ENCODE results near the gene PLCB4. TPM values are rescaled to one million over a fixed set of nuclear protein-coding genes. Genes with fewer than 3 reads are reported as not detected.
"Not testable (repeated sequence)": the region's sequence is repeated elsewhere in the genome, so short reads cannot be mapped to it uniquely, and the experiment has no call there.

Gene PLCB4
- total RNA-seq, 2 donors from 2014 or later, result not detected

DNA sequence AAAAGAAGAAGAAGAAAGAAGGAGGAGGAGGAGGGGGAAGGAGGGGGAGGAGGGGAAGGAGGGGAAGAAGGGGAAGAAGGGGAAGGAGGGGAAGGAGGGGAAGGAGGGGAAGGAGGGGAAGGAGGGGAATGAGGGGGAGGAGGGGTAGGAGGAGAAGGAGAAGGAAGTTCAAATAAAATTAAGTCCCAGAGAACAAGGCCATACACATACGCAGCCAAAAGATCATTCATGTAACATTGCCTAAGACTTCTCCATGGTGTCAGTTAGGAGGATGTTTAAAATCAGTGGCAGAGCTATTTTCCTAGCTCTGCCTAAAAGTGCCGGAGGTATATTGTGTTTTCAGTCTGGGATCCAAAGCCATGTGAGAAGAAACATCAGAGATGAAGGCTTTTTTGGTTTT lies 75.8 kb downstream of the PLCB4 start:
- ATAC-seq, result no peak
- Mint-ChIP-seq H3K4me1 (ENCODE audit: low read depth in 2 of 2) (no peaks in the 10 kb centered on the region), H3K4me3 (no peak overlapping the region), H3K27me3 (no peaks in the 10 kb centered on the region), H3K36me3 (no peaks in the 10 kb centered on the region), H3K9me3 (peaks cover 23% of the 10 kb centered on the region), H3K27ac (no peak overlapping the region)
- no peak for DNase-seq (ENCODE audit: low spot score)

- H3K36me3 Mint-ChIP-seq, result no peaks in the 10 kb centered on the region
- no peak overlapping the region for H3K27ac Mint-ChIP-seq
- H3K4me1 Mint-ChIP-seq (ENCODE audit: low read depth in 2 of 2), result no peaks in the 10 kb centered on the region
- peaks cover 22% of the 10 kb centered on the region for H3K9me3 Mint-ChIP-seq
- no peak for DNase-seq (ENCODE audit: low spot score)
- no peak for ATAC-seq
- no peak overlapping the region for H3K4me3 Mint-ChIP-seq
- no peaks in the 10 kb centered on the region for H3K27me3 Mint-ChIP-seq
These were observed 76.3 kb downstream of the PLCB4 start for GRCh38 chr20:9145142-9145541.

DNA sequence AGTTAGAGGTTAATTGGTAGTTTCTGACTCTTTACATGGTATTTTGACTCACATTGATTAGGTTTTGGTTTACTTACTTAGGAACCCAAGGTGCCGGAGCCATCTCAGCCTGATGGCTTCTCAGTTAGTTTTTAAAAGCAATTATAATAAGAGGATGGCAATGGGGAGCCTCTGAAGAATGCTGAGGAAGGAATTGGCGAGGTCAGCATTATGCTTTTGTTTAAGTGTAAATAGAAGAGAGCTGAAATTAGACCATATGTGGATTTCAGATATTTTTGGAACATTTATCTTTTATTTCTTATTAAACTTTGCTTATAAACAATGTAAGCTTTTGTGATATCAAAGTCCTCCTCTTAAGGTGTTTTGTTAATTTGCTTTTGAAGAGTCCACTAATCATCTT lies 77.8 kb downstream of the PLCB4 start:
- Mint-ChIP-seq H3K4me3 (no peak overlapping the region), H3K4me1 (ENCODE audit: low read depth in 2 of 2) (no peaks in the 10 kb centered on the region), H3K9me3 (peaks cover 19% of the 10 kb centered on the region), H3K36me3 (peaks cover 2% of the 10 kb centered on the region), H3K27ac (no peak overlapping the region), H3K27me3 (no peaks in the 10 kb centered on the region)
- ATAC-seq, result no peak
- DNase-seq (ENCODE audit: low spot score), result no peak

DNA sequence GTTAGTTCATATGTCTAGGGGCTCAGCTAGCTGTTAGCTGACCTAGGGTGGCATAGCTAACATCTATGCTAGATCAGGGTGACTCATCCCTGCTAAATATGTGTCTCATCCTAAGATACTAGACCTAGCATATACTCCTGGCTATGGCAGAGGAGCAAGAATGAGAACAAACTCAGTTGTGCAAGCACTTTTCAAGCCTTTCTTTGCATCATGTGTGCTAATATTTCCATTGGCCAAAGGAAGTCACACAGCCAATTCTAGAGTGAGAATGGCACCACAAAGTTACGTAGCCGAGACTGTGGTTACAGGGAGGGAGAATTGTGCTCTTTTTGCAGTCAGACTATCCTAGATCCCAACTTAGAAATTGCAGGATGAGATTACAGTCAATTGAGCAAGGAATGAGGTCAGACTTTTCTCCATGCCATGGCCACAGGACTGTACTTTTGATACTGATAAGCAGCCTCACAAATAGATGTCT lies 78.7 kb downstream of the PLCB4 start:
- Mint-ChIP-seq H3K27me3 (no peaks in the 10 kb centered on the region), H3K9me3 (peaks cover 17% of the 10 kb centered on the region), H3K4me3 (no peak overlapping the region), H3K4me1 (ENCODE audit: low read depth in 2 of 2) (no peaks in the 10 kb centered on the region), H3K27ac (no peak overlapping the region), H3K36me3 (peaks cover 4% of the 10 kb centered on the region)
- DNase-seq (ENCODE audit: low spot score), result no peak
- no peak for ATAC-seq

DNA sequence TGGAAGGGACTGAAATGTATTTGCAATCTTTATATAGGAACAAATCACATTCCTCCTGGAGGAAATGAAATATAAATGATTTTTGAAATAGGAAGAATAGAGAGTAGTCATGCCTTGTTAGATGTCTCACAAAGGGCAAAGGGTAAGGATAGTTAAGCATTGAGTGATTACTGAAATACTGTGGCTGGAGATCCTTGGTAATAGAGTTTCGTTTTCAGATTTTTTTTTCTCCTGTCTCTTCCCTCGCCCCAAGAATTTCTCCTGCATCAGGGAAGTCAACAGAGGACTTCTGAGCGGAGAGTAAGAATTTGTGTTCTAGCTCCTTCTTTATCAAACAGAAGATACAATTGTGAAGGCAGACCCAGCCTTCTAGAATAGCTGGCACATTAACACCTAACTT lies 79.4 kb downstream of the PLCB4 start:
- Mint-ChIP-seq H3K36me3 (peaks cover 4% of the 10 kb centered on the region), H3K4me1 (ENCODE audit: low read depth in 2 of 2) (no peaks in the 10 kb centered on the region), H3K27ac (no peak overlapping the region), H3K9me3 (peaks cover 17% of the 10 kb centered on the region), H3K27me3 (no peaks in the 10 kb centered on the region), H3K4me3 (no peak overlapping the region)
- DNase-seq (ENCODE audit: low spot score) (no peak), ATAC-seq (no peak)

DNA sequence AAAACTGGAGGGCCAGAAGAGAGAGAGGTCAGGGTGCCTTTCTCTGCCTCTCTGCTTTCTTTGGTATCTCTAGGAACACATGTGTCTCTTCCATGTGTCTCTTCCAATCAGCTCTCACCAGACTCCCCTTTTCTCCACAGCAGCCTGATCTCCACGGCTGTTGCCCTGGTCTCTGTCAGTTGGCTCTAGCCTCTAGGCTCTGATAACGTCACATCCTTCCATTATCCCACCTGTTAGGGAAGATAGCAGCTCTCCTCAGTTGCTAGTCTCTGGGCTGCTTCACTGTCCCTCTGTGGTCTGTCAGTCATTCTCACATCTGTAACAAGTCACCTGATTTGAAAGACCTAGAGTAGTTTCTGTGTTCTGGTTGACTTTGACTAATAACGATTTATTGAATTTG lies 80.2 kb downstream of the PLCB4 start:
- Mint-ChIP-seq H3K27me3 (no peaks in the 10 kb centered on the region), H3K4me1 (ENCODE audit: low read depth in 2 of 2) (no peaks in the 10 kb centered on the region), H3K27ac (no peak overlapping the region), H3K36me3 (peaks cover 4% of the 10 kb centered on the region), H3K4me3 (no peak overlapping the region), H3K9me3 (peaks cover 16% of the 10 kb centered on the region)
- DNase-seq (ENCODE audit: low spot score) (no peak), ATAC-seq (no peak)

GRCh38 chr20:9149796-9150195 lies 80.9 kb downstream of the PLCB4 start:
- no peak for DNase-seq (ENCODE audit: low spot score)
- no peaks in the 10 kb centered on the region for H3K4me1 Mint-ChIP-seq (ENCODE audit: low read depth in 2 of 2)
- no peaks in the 10 kb centered on the region for H3K27me3 Mint-ChIP-seq
- H3K36me3 Mint-ChIP-seq, result peaks cover 4% of the 10 kb centered on the region
- H3K4me3 Mint-ChIP-seq, result no peak overlapping the region
- peaks cover 18% of the 10 kb centered on the region for H3K9me3 Mint-ChIP-seq
- no peak overlapping the region for H3K27ac Mint-ChIP-seq
- no peak for ATAC-seq

GRCh38 chr20:9150679-9151078 lies 81.8 kb downstream of the PLCB4 start:
- no peaks in the 10 kb centered on the region for H3K27me3 Mint-ChIP-seq
- peaks cover 4% of the 10 kb centered on the region for H3K36me3 Mint-ChIP-seq
- peaks cover 20% of the 10 kb centered on the region for H3K9me3 Mint-ChIP-seq
- ATAC-seq (no peak), DNase-seq (ENCODE audit: low spot score) (no peak)
- H3K27ac Mint-ChIP-seq, result no peak overlapping the region
- no peak overlapping the region for H3K4me3 Mint-ChIP-seq
- H3K4me1 Mint-ChIP-seq (ENCODE audit: low read depth in 2 of 2), result no peaks in the 10 kb centered on the region

DNA sequence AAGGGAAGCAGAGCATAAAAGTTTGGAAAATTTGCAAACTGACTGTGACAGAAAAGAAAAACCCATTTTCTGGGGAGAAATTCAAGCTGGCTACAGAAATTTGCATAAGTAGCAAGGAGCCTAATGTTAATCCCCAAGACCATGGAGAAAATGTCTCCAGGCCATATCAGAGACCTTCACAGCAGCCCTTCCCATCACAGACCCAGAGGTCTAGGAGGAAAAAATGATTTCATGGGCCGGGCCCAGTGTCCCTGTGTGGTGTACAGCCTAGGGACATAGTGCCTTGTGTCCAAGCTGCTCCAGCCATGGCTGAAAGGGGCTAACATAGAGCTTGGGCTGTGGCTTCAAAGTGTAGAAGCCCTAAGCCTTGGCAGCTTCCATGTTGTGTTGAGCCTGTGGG lies 83.3 kb downstream of the PLCB4 start:
- ATAC-seq, H3K4me3 Mint-ChIP-seq: not testable (repeated sequence)

DNA sequence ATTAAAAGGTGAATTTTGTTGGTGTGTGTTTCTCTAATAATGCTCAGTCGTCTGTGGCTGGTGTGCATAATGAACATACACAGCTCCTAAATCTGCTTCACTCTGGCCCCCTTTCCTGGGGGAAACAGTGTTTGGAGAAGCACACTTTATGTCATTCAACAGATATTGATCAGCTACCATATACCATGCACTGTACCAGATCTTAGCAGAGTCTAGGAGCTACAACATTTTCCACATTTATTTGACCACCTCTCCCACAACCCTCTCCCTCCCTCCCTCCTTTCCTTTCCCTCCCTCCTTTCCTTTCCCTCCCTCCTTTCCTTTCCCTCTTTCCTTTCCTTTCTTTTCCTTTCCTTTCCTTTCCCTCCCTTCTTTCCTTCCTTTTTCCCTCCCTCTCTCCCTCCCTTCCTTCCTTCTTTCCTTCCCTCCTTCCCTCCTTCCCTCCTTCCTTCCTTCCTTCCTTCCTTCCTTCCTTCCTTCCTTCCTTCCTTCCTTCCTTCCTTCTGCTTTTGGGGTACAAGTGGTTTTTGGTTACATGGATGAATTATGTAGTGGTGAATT lies 85.7 kb downstream of the PLCB4 start:
- Mint-ChIP-seq H3K4me1 (ENCODE audit: low read depth in 2 of 2) (no peaks in the 10 kb centered on the region), H3K36me3 (peaks cover 4% of the 10 kb centered on the region), H3K27me3 (no peaks in the 10 kb centered on the region), H3K4me3 (no peak overlapping the region), H3K9me3 (peaks cover 16% of the 10 kb centered on the region), H3K27ac (no peak overlapping the region)
- ATAC-seq, result no peak
- DNase-seq (ENCODE audit: low spot score), result no peak

More for the DNA sequence above, 83.3 kb downstream of the PLCB4 start:
- not testable (repeated sequence) for H3K27me3 Mint-ChIP-seq; DNase-seq (ENCODE audit: low spot score); H3K4me1 Mint-ChIP-seq (ENCODE audit: low read depth in 2 of 2); H3K36me3 Mint-ChIP-seq; H3K27ac Mint-ChIP-seq
- peaks cover 16% of the 10 kb centered on the region for H3K9me3 Mint-ChIP-seq

GRCh38 chr20:9156529-9157280 lies 87.8 kb downstream of the PLCB4 start:
- Mint-ChIP-seq H3K4me3 (no peak overlapping the region), H3K4me1 (ENCODE audit: low read depth in 2 of 2) (no peaks in the 10 kb centered on the region), H3K27me3 (no peaks in the 10 kb centered on the region), H3K27ac (no peak overlapping the region), H3K9me3 (peaks cover 9% of the 10 kb centered on the region), H3K36me3 (peaks cover 2% of the 10 kb centered on the region)
- DNase-seq (ENCODE audit: low spot score) (no peak), ATAC-seq (no peak)

DNA sequence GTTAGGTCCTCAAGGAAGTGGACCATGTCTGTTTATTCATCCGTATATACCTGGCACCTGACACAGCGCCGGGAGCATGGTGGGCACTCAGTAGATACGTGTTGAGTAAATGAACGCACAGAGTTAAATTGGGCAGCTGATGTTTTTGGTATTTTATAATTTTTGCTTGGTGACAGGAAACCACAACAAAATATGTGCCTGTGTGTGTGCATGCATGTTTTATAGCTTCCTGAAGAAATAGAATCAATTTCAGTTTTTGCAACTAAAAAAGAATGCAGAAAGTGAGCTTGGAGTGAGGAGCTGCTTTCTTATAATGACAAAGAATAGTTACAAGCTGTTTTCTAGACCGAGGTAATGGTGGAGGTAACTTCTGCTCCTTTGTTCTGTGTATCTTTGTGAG lies 91.4 kb downstream of the PLCB4 start:
- Mint-ChIP-seq H3K36me3 (no peaks in the 10 kb centered on the region), H3K27me3 (no peaks in the 10 kb centered on the region), H3K4me3 (no peak overlapping the region), H3K9me3 (no peaks in the 10 kb centered on the region), H3K27ac (no peak overlapping the region), H3K4me1 (ENCODE audit: low read depth in 2 of 2) (no peaks in the 10 kb centered on the region)
- DNase-seq (ENCODE audit: low spot score), result no peak
- no peak for ATAC-seq

DNA sequence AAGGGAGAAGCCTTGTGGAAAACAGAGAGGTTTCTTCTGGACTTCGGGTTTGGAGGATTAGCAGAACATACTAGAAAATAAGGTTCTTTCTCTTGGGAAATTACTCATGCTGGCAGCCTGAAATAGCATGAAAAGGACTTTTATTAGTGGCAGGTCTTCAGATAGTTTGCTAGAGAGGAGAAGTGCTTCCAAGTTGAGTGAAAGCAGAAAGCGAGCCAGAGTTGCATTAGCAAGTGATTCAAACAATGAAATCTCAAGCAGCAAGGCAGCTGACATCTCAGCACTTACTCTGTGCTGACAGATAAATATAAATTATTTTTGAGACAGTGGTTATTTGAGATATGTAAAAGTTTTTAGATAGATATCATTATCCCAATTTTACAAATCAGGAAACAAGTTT lies 91.9 kb downstream of the PLCB4 start:
- Mint-ChIP-seq H3K36me3 (no peaks in the 10 kb centered on the region), H3K4me1 (ENCODE audit: low read depth in 2 of 2) (no peaks in the 10 kb centered on the region), H3K27ac (no peak overlapping the region), H3K4me3 (no peak overlapping the region), H3K27me3 (no peaks in the 10 kb centered on the region), H3K9me3 (no peaks in the 10 kb centered on the region)
- ATAC-seq, result no peak
- no peak for DNase-seq (ENCODE audit: low spot score)

- Mint-ChIP-seq H3K4me1 (ENCODE audit: low read depth in 2 of 2) (no peaks in the 10 kb centered on the region), H3K9me3 (no peaks in the 10 kb centered on the region), H3K4me3 (no peak overlapping the region), H3K27ac (no peak overlapping the region), H3K36me3 (no peaks in the 10 kb centered on the region), H3K27me3 (no peaks in the 10 kb centered on the region)
- no peak for ATAC-seq
- no peak for DNase-seq (ENCODE audit: low spot score)
These were observed 92.4 kb downstream of the PLCB4 start for GRCh38 chr20:9161311-9161710.

DNA sequence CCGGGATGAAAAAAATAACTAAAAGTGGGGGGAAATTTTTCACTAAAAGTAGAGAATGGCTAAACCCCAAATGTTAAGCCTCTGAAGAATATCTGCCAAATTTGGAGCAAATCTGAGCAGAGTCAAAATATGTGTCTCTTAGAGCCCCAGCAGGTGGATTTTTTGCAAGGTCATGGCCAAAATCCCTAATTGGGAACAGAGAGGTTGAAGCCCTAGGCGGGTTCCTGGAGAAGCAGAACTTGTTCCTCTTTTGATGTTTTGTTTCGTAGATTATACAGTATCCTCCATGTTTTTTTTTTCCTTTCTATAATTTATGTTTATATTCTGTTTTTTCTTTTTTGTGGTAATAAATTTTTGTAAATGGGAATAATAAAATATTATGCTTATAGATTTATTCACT lies 94.4 kb downstream of the PLCB4 start:
- Mint-ChIP-seq H3K27me3 (no peaks in the 10 kb centered on the region), H3K4me1 (ENCODE audit: low read depth in 2 of 2) (no peaks in the 10 kb centered on the region), H3K36me3 (no peaks in the 10 kb centered on the region), H3K9me3 (no peaks in the 10 kb centered on the region), H3K27ac (no peak overlapping the region), H3K4me3 (no peak overlapping the region)
- ATAC-seq (no peak), DNase-seq (ENCODE audit: low spot score) (no peak)

Measured in natural killer cell treated with Interleukin-12 subunit alpha and Interleukin-12 subunit beta and Interleukin-15 and Interleukin-18, amount 100 ng/mL, for 72 hours (primary cell).